ENCODE measurements around the gene GAPDHS. TPM values are rescaled to one million over a fixed set of nuclear protein-coding genes. Genes with fewer than 3 reads are reported as not detected.

Gene GAPDHS
- total RNA-seq, 1 experiment from 2014 or later, result not detected

GRCh38 chr19:35511337-35511736 is 21.9 kb upstream of the GAPDHS start:
- Histone ChIP-seq H3K27ac (ENCODE audit: low read depth, low read length, poor library complexity, severe bottlenecking) (no peak overlapping the region), H3K9me3 (ENCODE audit: low read depth, low read length, poor library complexity, severe bottlenecking) (no peaks in the 10 kb centered on the region), H3K27me3 (replicated peaks; ENCODE audit: insufficient read depth, low read depth, low read length, poor library complexity) (peaks cover 80% of the 10 kb centered on the region), H3K4me3 (ENCODE audit: low read depth, low read length, poor library complexity, severe bottlenecking) (no peak overlapping the region), H3K36me3 (ENCODE audit: insufficient read depth, low read length, poor library complexity, severe bottlenecking) (no peaks in the 10 kb centered on the region), H3K4me1 (ENCODE audit: insufficient read depth, low read length, poor library complexity, severe bottlenecking) (no peaks in the 10 kb centered on the region)
- intact Hi-C loops (cut with micrococcal nuclease; ENCODE audit: unreplicated experiment), result no loop called here
- no peak for DNase-seq (ENCODE audit: low spot score)
- TF ChIP-seq CTCF (conservative IDR thresholded peaks at IDR 0.05; ENCODE audit: low read depth, low read length), result no peak
- TF ChIP-seq EZH2 (IDR thresholded peaks at IDR 0.05; ENCODE audit: borderline replicate concordance, low read depth, low read length, poor library complexity, severe bottlenecking), result no peak
- no TSS peak for BruUV-seq (replicated peaks)
- ChIA-PET CTCF (no interaction called here), POLR2A (ENCODE audit: low non-redundant PET) (no interaction called here)

GRCh38 chr19:35512831-35513627 is 20.2 kb upstream of the GAPDHS start:
- Histone ChIP-seq H3K9me3 (ENCODE audit: low read depth, low read length, poor library complexity, severe bottlenecking) (no peaks in the 10 kb centered on the region), H3K36me3 (ENCODE audit: insufficient read depth, low read length, poor library complexity, severe bottlenecking) (no peaks in the 10 kb centered on the region), H3K27ac (ENCODE audit: low read depth, low read length, poor library complexity, severe bottlenecking) (no peak overlapping the region), H3K4me1 (ENCODE audit: insufficient read depth, low read length, poor library complexity, severe bottlenecking) (no peaks in the 10 kb centered on the region), H3K4me3 (ENCODE audit: low read depth, low read length, poor library complexity, severe bottlenecking) (no peak overlapping the region), H3K27me3 (replicated peaks; ENCODE audit: insufficient read depth, low read depth, low read length, poor library complexity) (peaks cover 64% of the 10 kb centered on the region)
- ChIA-PET CTCF (no interaction called here), POLR2A (ENCODE audit: low non-redundant PET) (no interaction called here)
- no TSS peak for BruUV-seq (replicated peaks)
- TF ChIP-seq CTCF (conservative IDR thresholded peaks at IDR 0.05; ENCODE audit: low read depth, low read length) (no peak), EZH2 (IDR thresholded peaks at IDR 0.05; ENCODE audit: borderline replicate concordance, low read depth, low read length, poor library complexity, severe bottlenecking) (no peak)
- intact Hi-C loops (cut with micrococcal nuclease; ENCODE audit: unreplicated experiment), result no loop called here
- no peak for DNase-seq (ENCODE audit: low spot score)

GRCh38 chr19:35513628-35514281 is 19.5 kb upstream of the GAPDHS start, which contains the start of gene DMKN:
Gene DMKN (minus strand): TSS chr19:35513649. CDS start chr19:35513475, 174 bp downstream.
- H3K4me3 ChIP-seq (ENCODE audit: low read depth, low read length, poor library complexity, severe bottlenecking), result no peak within 1 kb of the TSS
- H3K27me3 ChIP-seq (replicated peaks; ENCODE audit: insufficient read depth, low read depth, low read length, poor library complexity), result peaks cover 61% of the 10 kb centered on the region
- intact Hi-C loops (cut with micrococcal nuclease; ENCODE audit: unreplicated experiment), result no loop called here
- no TSS peak for BruUV-seq (replicated peaks)
- no peak for DNase-seq (ENCODE audit: low spot score)
- no peaks in the 10 kb centered on the region for H3K36me3 ChIP-seq (ENCODE audit: insufficient read depth, low read length, poor library complexity, severe bottlenecking)
- TF ChIP-seq EZH2 (IDR thresholded peaks at IDR 0.05; ENCODE audit: borderline replicate concordance, low read depth, low read length, poor library complexity, severe bottlenecking) (no peak), CTCF (conservative IDR thresholded peaks at IDR 0.05; ENCODE audit: low read depth, low read length) (no peak)
- H3K4me1 ChIP-seq (ENCODE audit: insufficient read depth, low read length, poor library complexity, severe bottlenecking), result no peaks in the 10 kb centered on the region
- ChIA-PET POLR2A (ENCODE audit: low non-redundant PET) (no interaction called here), CTCF (no interaction called here)
- H3K9me3 ChIP-seq (ENCODE audit: low read depth, low read length, poor library complexity, severe bottlenecking), result no peaks in the 10 kb centered on the region
- H3K27ac ChIP-seq (ENCODE audit: low read depth, low read length, poor library complexity, severe bottlenecking), result no peak within 1 kb of the TSS

Measured in A673 (cell line).